WTC11 (cell line): ENCODE data around the gene FGF12.

Experiments used
- CREB1 ChIP-seq: sonication (generic); formaldehyde crosslinking; IDR thresholded peaks from 2 replicates; pipeline ENCODE4 v1.8.0; 2023; ENCODE audit warnings: mild to moderate bottlenecking, missing genetic modification reagents
- GTF2I ChIP-seq: fragments of 250-450 bp; sonication (Bioruptor Pico); conservative IDR thresholded peaks from 2 replicates; pipeline ENCODE4 v1.4.0; 2021; ENCODE audit warnings: mild to moderate bottlenecking
- IRF2 ChIP-seq: sonication (generic); formaldehyde crosslinking; IDR thresholded peaks from 2 replicates; pipeline ENCODE4 v1.8.0; 2022; ENCODE audit warnings: low read depth, missing genetic modification reagents, borderline replicate concordance
- MYBL2 ChIP-seq: sonication (generic); formaldehyde crosslinking; IDR thresholded peaks from 2 replicates; pipeline ENCODE4 v1.8.1; 2023; ENCODE audit warnings: mild to moderate bottlenecking, moderate library complexity, missing genetic modification reagents
- TEAD4 ChIP-seq: sonication (generic); formaldehyde crosslinking; IDR thresholded peaks from 2 replicates; pipeline ENCODE4 v1.8.0; 2022; ENCODE audit warnings: mild to moderate bottlenecking, missing genetic modification reagents
- ZNF138 ChIP-seq: sonication (generic); formaldehyde crosslinking; conservative IDR thresholded peaks from 2 replicates; pipeline ENCODE4 v1.8.1; 2022; ENCODE audit warnings: mild to moderate bottlenecking, moderate library complexity, missing genetic modification reagents
- ZNF232 ChIP-seq: sonication (generic); formaldehyde crosslinking; IDR thresholded peaks from 2 replicates; pipeline ENCODE4 v1.8.0; 2022; ENCODE audit warnings: mild to moderate bottlenecking, missing genetic modification reagents
- TF ChIP-seq, protein P1 (sequence below): fragments of 200-600 bp; IDR thresholded peaks from 2 replicates; pipeline ENCODE4 v1.8.0; 2022; ENCODE audit warnings: antibody characterized with exemption
- TF ChIP-seq, protein P2 (sequence below): sonication (generic); formaldehyde crosslinking; conservative IDR thresholded peaks from 2 replicates; pipeline ENCODE4 v1.8.1; 2023; ENCODE audit warnings: mild to moderate bottlenecking, low read depth, missing genetic modification reagents, moderate library complexity
- TF ChIP-seq, protein P3 (sequence below): sonication (generic); formaldehyde crosslinking; IDR thresholded peaks from 2 replicates; pipeline ENCODE4 v1.8.0; 2022; ENCODE audit warnings: mild to moderate bottlenecking, missing genetic modification reagents

DNA sequence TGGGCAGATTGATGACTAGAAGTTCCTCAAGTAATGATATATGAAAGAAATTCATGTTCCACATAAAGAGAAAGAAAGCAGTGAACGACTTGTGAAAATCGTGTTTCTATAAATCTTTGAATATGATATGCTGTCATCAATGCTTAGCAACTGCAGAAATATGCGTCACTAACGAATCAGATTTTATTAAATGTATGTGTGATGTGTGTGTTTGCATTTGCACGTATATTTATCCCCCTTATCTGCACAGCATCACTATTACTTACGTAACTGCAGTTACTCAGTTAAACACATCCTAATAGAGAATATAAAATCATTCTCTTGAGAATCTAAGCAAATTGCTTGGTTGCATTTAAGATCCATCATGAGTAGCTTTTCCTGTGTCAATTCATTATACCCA, 468.6 kb downstream of the FGF12 start:
- TF ChIP-seq ZNF232 (CRISPR knock-in tag), result no peak
- no peak for TF ChIP-seq ZNF138 (CRISPR knock-in tag)
- TF ChIP-seq, protein P1, sequence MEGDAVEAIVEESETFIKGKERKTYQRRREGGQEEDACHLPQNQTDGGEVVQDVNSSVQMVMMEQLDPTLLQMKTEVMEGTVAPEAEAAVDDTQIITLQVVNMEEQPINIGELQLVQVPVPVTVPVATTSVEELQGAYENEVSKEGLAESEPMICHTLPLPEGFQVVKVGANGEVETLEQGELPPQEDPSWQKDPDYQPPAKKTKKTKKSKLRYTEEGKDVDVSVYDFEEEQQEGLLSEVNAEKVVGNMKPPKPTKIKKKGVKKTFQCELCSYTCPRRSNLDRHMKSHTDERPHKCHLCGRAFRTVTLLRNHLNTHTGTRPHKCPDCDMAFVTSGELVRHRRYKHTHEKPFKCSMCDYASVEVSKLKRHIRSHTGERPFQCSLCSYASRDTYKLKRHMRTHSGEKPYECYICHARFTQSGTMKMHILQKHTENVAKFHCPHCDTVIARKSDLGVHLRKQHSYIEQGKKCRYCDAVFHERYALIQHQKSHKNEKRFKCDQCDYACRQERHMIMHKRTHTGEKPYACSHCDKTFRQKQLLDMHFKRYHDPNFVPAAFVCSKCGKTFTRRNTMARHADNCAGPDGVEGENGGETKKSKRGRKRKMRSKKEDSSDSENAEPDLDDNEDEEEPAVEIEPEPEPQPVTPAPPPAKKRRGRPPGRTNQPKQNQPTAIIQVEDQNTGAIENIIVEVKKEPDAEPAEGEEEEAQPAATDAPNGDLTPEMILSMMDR, result no peak
- TF ChIP-seq TEAD4 (CRISPR knock-in tag), result no peak
- TF ChIP-seq, protein P2, sequence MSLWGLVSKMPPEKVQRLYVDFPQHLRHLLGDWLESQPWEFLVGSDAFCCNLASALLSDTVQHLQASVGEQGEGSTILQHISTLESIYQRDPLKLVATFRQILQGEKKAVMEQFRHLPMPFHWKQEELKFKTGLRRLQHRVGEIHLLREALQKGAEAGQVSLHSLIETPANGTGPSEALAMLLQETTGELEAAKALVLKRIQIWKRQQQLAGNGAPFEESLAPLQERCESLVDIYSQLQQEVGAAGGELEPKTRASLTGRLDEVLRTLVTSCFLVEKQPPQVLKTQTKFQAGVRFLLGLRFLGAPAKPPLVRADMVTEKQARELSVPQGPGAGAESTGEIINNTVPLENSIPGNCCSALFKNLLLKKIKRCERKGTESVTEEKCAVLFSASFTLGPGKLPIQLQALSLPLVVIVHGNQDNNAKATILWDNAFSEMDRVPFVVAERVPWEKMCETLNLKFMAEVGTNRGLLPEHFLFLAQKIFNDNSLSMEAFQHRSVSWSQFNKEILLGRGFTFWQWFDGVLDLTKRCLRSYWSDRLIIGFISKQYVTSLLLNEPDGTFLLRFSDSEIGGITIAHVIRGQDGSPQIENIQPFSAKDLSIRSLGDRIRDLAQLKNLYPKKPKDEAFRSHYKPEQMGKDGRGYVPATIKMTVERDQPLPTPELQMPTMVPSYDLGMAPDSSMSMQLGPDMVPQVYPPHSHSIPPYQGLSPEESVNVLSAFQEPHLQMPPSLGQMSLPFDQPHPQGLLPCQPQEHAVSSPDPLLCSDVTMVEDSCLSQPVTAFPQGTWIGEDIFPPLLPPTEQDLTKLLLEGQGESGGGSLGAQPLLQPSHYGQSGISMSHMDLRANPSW, result no peak
- no peak for TF ChIP-seq CREB1
- no peak for TF ChIP-seq IRF2
- TF ChIP-seq MYBL2 (CRISPR knock-in tag), result no peak
- no peak for TF ChIP-seq GTF2I (CRISPR knock-in tag)
- TF ChIP-seq, protein P3, sequence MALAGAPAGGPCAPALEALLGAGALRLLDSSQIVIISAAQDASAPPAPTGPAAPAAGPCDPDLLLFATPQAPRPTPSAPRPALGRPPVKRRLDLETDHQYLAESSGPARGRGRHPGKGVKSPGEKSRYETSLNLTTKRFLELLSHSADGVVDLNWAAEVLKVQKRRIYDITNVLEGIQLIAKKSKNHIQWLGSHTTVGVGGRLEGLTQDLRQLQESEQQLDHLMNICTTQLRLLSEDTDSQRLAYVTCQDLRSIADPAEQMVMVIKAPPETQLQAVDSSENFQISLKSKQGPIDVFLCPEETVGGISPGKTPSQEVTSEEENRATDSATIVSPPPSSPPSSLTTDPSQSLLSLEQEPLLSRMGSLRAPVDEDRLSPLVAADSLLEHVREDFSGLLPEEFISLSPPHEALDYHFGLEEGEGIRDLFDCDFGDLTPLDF (CRISPR knock-in tag), result no peak
